GM18873 (cell line): Measurements from ENCODE around the gene COL25A1.

Experiments used
- ATAC-seq: cut with Tn5 transposase; IDR thresholded peaks from one replicate; pipeline ENCODE4 v1.9.1; 2021; ENCODE audit warnings: mild to moderate bottlenecking, moderate library complexity, moderate number of reproducible peaks; ENCODE audit not compliant: unreplicated experiment, low FRiP score

Gene COL25A1

GRCh38 chr4:109302361-109303139 lies at the start of gene COL25A1:
Gene COL25A1, minus strand, starts transcription at chr4:109302658.
- no peak for ATAC-seq

- ATAC-seq, result no peak
Measured at GRCh38 chr4:109350121-109350520, 47.7 kb upstream of the COL25A1 start.

- no peak for ATAC-seq
Measured at GRCh38 chr4:109334129-109335105, 32.0 kb upstream of the COL25A1 start.

- no peak for ATAC-seq
Measured at GRCh38 chr4:109332926-109333464, 30.5 kb upstream of the COL25A1 start.

- ATAC-seq, result no peak
Measured at GRCh38 chr4:109327641-109328040, 25.2 kb upstream of the COL25A1 start.

GRCh38 chr4:109325698-109326097 lies 23.2 kb upstream of the COL25A1 start:
- ATAC-seq, result no peak

- no peak for ATAC-seq
Measured at GRCh38 chr4:109323348-109323747, 20.9 kb upstream of the COL25A1 start.

- ATAC-seq, result no peak
Measured at GRCh38 chr4:109321232-109321631, 18.8 kb upstream of the COL25A1 start.

- no peak for ATAC-seq
Measured at GRCh38 chr4:109319684-109320083, 17.2 kb upstream of the COL25A1 start.

- no peak for ATAC-seq
Measured at GRCh38 chr4:109319156-109319555, 16.7 kb upstream of the COL25A1 start.

GRCh38 chr4:109315818-109316217 lies 13.4 kb upstream of the COL25A1 start:
- no peak for ATAC-seq

- ATAC-seq, result no peak
Measured at GRCh38 chr4:109315341-109315740, 12.9 kb upstream of the COL25A1 start.

GRCh38 chr4:109313168-109314133 lies 11.0 kb upstream of the COL25A1 start:
- no peak for ATAC-seq

- no peak for ATAC-seq
Measured at GRCh38 chr4:109303140-109303496, 660 bp upstream of the COL25A1 start.

GRCh38 chr4:109301651-109302360 lies 652 bp downstream of the COL25A1 start:
- ATAC-seq, result no peak

- ATAC-seq, result no peak
Measured at GRCh38 chr4:109298279-109299010, 4.0 kb downstream of the COL25A1 start.

- ATAC-seq, result no peak
Measured at GRCh38 chr4:109296527-109296926, 5.9 kb downstream of the COL25A1 start.

GRCh38 chr4:109295081-109295480 lies 7.4 kb downstream of the COL25A1 start:
- no peak for ATAC-seq
